BE2C (cell line): ENCODE data around the gene PROCA1.

ENCODE experiments used
- DNase-seq: peaks from one replicate; pipeline ENCODE4 v3.0.0-alpha.2; 2020
- H3K27me3 ChIP-seq: fragments of 250-450 bp; sonication (Bioruptor Pico); 2 replicates; pipeline ENCODE4 v1.5.1; 2020; ENCODE audit warnings: mild to moderate bottlenecking
- H3K36me3 ChIP-seq: fragments of 250-450 bp; sonication (Bioruptor Pico); 2 replicates; pipeline ENCODE4 v1.5.1; 2020; ENCODE audit warnings: mild to moderate bottlenecking
- H3K4me1 ChIP-seq: fragments of 250-450 bp; sonication (Bioruptor Pico); 2 replicates; pipeline ENCODE4 v1.5.1; 2020
- H3K4me3 ChIP-seq: 2 replicates; pipeline ENCODE4 v1.5.1; 2011; ENCODE audit warnings: low read depth, low read length
- H3K9me3 ChIP-seq: fragments of 250-450 bp; sonication (Bioruptor Pico); 2 replicates; pipeline ENCODE4 v1.5.1; 2020
- CTCF ChIP-seq: IDR thresholded peaks from 2 replicates; pipeline ENCODE4 v1.5.1; 2012; ENCODE audit warnings: mild to moderate bottlenecking, low read depth, low read length

The PROCA1 gene

GRCh38 chr17:28755486-28755885 is 43.8 kb upstream of the PROCA1 start:
- Histone ChIP-seq H3K27me3 (no peaks in the 10 kb centered on the region), H3K4me3 (no peak overlapping the region), H3K4me1 (no peaks in the 10 kb centered on the region), H3K9me3 (no peaks in the 10 kb centered on the region), H3K36me3 (peaks cover 7% of the 10 kb centered on the region)
- no peak for TF ChIP-seq CTCF
- no peak for DNase-seq

GRCh38 chr17:28751600-28752366 is 40.1 kb upstream of the PROCA1 start:
- Histone ChIP-seq H3K9me3 (no peaks in the 10 kb centered on the region), H3K27me3 (no peaks in the 10 kb centered on the region), H3K4me3 (no peak overlapping the region), H3K4me1 (peaks cover 5% of the 10 kb centered on the region; the same call in 1 of the 2 replicates), H3K36me3 (peaks cover 22% of the 10 kb centered on the region)
- no peak for DNase-seq
- TF ChIP-seq CTCF: no peak

GRCh38 chr17:28750178-28751047 is 38.7 kb upstream of the PROCA1 start:
- H3K36me3 ChIP-seq: peaks cover 25% of the 10 kb centered on the region
- TF ChIP-seq CTCF: peak; percentile 89
- H3K4me1 ChIP-seq: peaks cover 12% of the 10 kb centered on the region
- H3K9me3 ChIP-seq: no peaks in the 10 kb centered on the region
- DNase-seq: peak; percentile 87
- no peaks in the 10 kb centered on the region for H3K27me3 ChIP-seq
- H3K4me3 ChIP-seq: no peak overlapping the region

GRCh38 chr17:28749516-28750177 is 38.0 kb upstream of the PROCA1 start:
- H3K4me1 ChIP-seq: peaks cover 12% of the 10 kb centered on the region
- H3K9me3 ChIP-seq: no peaks in the 10 kb centered on the region
- DNase-seq: no peak
- no peak overlapping the region for H3K4me3 ChIP-seq
- H3K36me3 ChIP-seq: peaks cover 25% of the 10 kb centered on the region
- H3K27me3 ChIP-seq: no peaks in the 10 kb centered on the region
- no peak for TF ChIP-seq CTCF

GRCh38 chr17:28748852-28749515 is 37.3 kb upstream of the PROCA1 start:
- no peak for TF ChIP-seq CTCF
- no peak for DNase-seq
- Histone ChIP-seq H3K27me3 (no peaks in the 10 kb centered on the region), H3K36me3 (peaks cover 25% of the 10 kb centered on the region), H3K4me1 (peaks cover 12% of the 10 kb centered on the region), H3K9me3 (no peaks in the 10 kb centered on the region), H3K4me3 (no peak overlapping the region)
